Measurements from ENCODE around the gene NQO1.

DNA sequence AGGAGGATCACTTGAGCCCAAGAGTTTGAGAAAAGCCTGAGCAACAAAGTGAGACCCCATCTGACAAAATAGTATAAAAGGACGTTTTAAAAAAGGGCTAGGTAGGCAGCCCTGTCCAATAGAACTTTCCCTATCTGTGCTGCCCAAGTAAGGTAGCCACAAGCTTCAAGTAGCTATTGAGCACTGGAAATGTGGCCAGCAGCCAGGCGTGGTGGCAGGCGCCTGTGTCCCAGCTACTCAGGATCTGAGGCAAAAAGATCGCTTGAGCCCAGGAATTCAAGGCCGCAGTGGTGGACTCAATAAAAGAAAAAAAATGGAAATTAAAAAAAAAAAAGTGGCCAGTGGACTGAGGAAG is 1.5 kb upstream of the NQO1 start:
- TF ChIP-seq POLR2A (IDR thresholded peaks at IDR 0.05) (no peak), EP300 (IDR thresholded peaks at IDR 0.05) (no peak)
- TF ChIP-seq, protein P1, sequence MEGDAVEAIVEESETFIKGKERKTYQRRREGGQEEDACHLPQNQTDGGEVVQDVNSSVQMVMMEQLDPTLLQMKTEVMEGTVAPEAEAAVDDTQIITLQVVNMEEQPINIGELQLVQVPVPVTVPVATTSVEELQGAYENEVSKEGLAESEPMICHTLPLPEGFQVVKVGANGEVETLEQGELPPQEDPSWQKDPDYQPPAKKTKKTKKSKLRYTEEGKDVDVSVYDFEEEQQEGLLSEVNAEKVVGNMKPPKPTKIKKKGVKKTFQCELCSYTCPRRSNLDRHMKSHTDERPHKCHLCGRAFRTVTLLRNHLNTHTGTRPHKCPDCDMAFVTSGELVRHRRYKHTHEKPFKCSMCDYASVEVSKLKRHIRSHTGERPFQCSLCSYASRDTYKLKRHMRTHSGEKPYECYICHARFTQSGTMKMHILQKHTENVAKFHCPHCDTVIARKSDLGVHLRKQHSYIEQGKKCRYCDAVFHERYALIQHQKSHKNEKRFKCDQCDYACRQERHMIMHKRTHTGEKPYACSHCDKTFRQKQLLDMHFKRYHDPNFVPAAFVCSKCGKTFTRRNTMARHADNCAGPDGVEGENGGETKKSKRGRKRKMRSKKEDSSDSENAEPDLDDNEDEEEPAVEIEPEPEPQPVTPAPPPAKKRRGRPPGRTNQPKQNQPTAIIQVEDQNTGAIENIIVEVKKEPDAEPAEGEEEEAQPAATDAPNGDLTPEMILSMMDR (IDR thresholded peaks at IDR 0.05) = no peak

All from gastroesophageal sphincter (tissue), 3 donors.